ENCODE data around the gene OOEP.

GRCh38 chr6:73329201-73329600 is 40.5 kb downstream of the OOEP start:
- TF ChIP-seq CTCF (IDR thresholded peaks at IDR 0.05) (no peak), EZH2 (IDR thresholded peaks at IDR 0.05) (no peak), EZH2phosphoT487 (IDR thresholded peaks at IDR 0.05) (no peak)
